VCaP (cell line): ENCODE results near the gene STK33.

Source experiments
- H3K27ac ChIP-seq: fragments of 450-650 bp; 2 replicates; pipeline ENCODE4 v1.5.1; 2017
- CTCF ChIP-seq: fragments of 450-650 bp; conservative IDR thresholded peaks from 2 replicates; pipeline ENCODE4 v1.5.1; 2017; ENCODE audit warnings: mild to moderate bottlenecking, moderate library complexity

STK33 gene

GRCh38 chr11:8372641-8373381, 221.2 kb downstream of the STK33 start:
- no peak overlapping the region for H3K27ac ChIP-seq
- TF ChIP-seq CTCF: no peak

- no peak for TF ChIP-seq CTCF
Measured at GRCh38 chr11:8371516-8371884, 222.5 kb downstream of the STK33 start.

GRCh38 chr11:8370812-8371515, 223.1 kb downstream of the STK33 start:
- TF ChIP-seq CTCF: no peak
- no peak overlapping the region for H3K27ac ChIP-seq

More at GRCh38 chr11:8371516-8371884, 222.5 kb downstream of the STK33 start:
- H3K27ac ChIP-seq: no peak overlapping the region

- no peak overlapping the region for H3K27ac ChIP-seq
- no peak for TF ChIP-seq CTCF
Measured at GRCh38 chr11:8369592-8370205, 224.3 kb downstream of the STK33 start.

- no peak for TF ChIP-seq CTCF
- no peak overlapping the region for H3K27ac ChIP-seq
Measured at GRCh38 chr11:8368772-8369171, 225.3 kb downstream of the STK33 start.

GRCh38 chr11:8368194-8368593, 225.8 kb downstream of the STK33 start:
- no peak for TF ChIP-seq CTCF

GRCh38 chr11:8366316-8366715, 227.7 kb downstream of the STK33 start:
- TF ChIP-seq CTCF: no peak
- no peak overlapping the region for H3K27ac ChIP-seq

More at GRCh38 chr11:8368194-8368593, 225.8 kb downstream of the STK33 start:
- no peak overlapping the region for H3K27ac ChIP-seq
